HK-2 (cell line): Measurements from ENCODE around the gene RPL28.
"Not testable (repeated sequence)": the region's sequence is repeated elsewhere in the genome, so short reads cannot be mapped to it uniquely, and the experiment has no call there.

Experiments
- DNase-seq: peaks from one replicate; pipeline ENCODE4 v3.0.0-alpha.2; 2018; ENCODE audit not compliant: unreplicated experiment

The RPL28 gene

GRCh38 chr19:55447421-55448174, 61.9 kb downstream of the RPL28 start:
- DNase-seq: no peak

DNA sequence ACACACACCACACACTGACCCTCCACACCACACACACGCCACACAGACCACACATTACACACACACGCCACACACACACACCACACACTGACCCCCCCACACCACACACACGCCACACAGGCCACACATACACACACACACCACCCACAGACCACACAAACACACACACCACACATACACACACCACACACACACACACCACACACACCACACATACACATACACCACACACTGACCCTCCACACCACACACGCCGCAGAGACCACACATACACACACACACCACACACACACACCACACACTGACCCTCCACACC, 62.4 kb downstream of the RPL28 start:
- DNase-seq: not testable (repeated sequence)

- no peak for DNase-seq
These were observed 63.7 kb downstream of the RPL28 start for GRCh38 chr19:55449469-55449868.

DNA sequence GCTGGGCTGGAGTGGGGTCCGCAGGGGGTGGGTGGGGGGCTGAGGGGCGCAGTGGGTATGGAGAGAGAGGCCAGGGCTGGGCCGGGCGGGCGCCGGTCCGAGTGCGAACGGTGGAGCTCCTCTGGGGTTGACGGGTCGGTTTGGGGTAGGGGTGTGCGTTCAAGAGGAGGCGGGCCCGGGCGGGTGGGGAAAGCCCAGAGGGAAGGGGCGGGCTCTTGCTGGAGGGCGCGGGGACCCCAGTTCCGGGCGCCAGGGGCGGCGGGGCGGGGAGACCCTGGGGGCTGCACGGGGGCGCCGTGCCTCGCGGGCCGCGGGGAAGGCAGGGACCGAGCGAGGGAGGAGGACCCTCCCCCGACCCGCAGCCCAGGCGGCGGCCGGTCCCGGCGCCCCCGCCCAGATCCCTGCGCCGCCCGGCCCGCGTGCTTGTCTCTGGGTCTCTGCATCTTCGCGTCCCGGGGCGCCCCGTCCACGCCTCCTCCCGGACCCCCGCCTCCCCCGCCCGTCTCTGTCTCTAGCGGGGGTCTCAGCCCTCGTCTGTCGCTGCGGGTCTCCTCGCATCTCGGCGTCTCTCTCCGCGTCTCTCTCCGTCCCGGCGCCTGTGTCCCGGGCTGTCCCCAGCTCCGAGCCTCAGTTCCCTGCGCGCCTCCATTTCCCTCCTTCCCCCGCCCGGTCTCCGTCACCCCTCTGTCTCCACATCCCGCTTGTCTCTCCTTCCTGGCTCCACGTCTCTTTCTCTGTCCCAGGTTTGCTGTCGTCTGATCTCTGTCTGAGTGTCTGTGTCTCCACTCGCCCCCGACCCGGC, 65.6 kb downstream of the RPL28 start:
- no peak for DNase-seq

GRCh38 chr19:55451965-55452748, 66.4 kb downstream of the RPL28 start:
- no peak for DNase-seq
